MM.1S (cell line): Measurements from ENCODE around the gene CD47.

Source experiments
- DNase-seq: peaks from one replicate; pipeline ENCODE4 v3.0.0-alpha.2; 2015
- H2AFZ ChIP-seq: fragments of 300-600 bp; sonication (generic); 2 replicates; pipeline ENCODE4 v1.6.0; 2016; ENCODE audit warnings: antibody characterized with exemption, low read length
- H3F3A ChIP-seq: fragments of 300-600 bp; sonication (generic); 2 replicates; pipeline ENCODE4 v1.6.1; 2016; ENCODE audit warnings: mild to moderate bottlenecking, antibody characterized with exemption, low read length, moderate library complexity, mixed read lengths; ENCODE audit not compliant: insufficient read depth
- H3K27ac ChIP-seq: fragments of 300-600 bp; sonication (generic); 2 replicates; pipeline ENCODE4 v1.5.1; 2016; ENCODE audit warnings: mild to moderate bottlenecking, low read length
- H3K27me3 ChIP-seq: fragments of 300-600 bp; sonication (generic); replicated peaks from 2 replicates; pipeline ENCODE4 v1.6.0; 2016; ENCODE audit warnings: low read length; ENCODE audit not compliant: insufficient read depth
- H3K36me3 ChIP-seq: fragments of 300-600 bp; sonication (generic); replicated peaks from 2 replicates; pipeline ENCODE4 v1.6.1; 2016; ENCODE audit warnings: mild to moderate bottlenecking, low read length, mixed read lengths; ENCODE audit not compliant: insufficient read depth
- H3K4me1 ChIP-seq: fragments of 300-600 bp; sonication (generic); 2 replicates; pipeline ENCODE4 v1.6.1; 2016; ENCODE audit warnings: low read length, mixed read lengths
- H3K4me2 ChIP-seq: fragments of 300-600 bp; sonication (generic); 2 replicates; pipeline ENCODE4 v1.6.0; 2016; ENCODE audit warnings: low read depth, low read length
- H3K4me3 ChIP-seq: fragments of 300-600 bp; sonication (generic); 2 replicates; pipeline ENCODE4 v1.5.1; 2016; ENCODE audit warnings: low read length, mixed read lengths
- H3K79me2 ChIP-seq: fragments of 300-600 bp; sonication (generic); 2 replicates; pipeline ENCODE4 v1.6.1; 2016; ENCODE audit warnings: mixed run types, low read length, mixed read lengths
- H3K9ac ChIP-seq: fragments of 300-600 bp; sonication (generic); 2 replicates; pipeline ENCODE4 v1.6.1; 2016; ENCODE audit warnings: low read length, mixed read lengths
- H3K9me2 ChIP-seq: fragments of 300-600 bp; sonication (generic); replicated peaks from 2 replicates; pipeline ENCODE4 v1.6.1; 2016; ENCODE audit warnings: mild to moderate bottlenecking, low read length, mixed read lengths; ENCODE audit not compliant: insufficient read depth
- H3K9me3 ChIP-seq: fragments of 300-600 bp; sonication (generic); replicated peaks from 2 replicates; pipeline ENCODE4 v1.6.1; 2016; ENCODE audit warnings: mild to moderate bottlenecking, low read length, mixed read lengths; ENCODE audit not compliant: insufficient read depth
- H4K20me1 ChIP-seq: fragments of 300-600 bp; sonication (generic); 2 replicates; pipeline ENCODE4 v1.6.1; 2016; ENCODE audit warnings: mild to moderate bottlenecking, low read length, moderate library complexity, mixed read lengths; ENCODE audit not compliant: insufficient read depth
- CTCF ChIP-seq: fragments of 300-600 bp; sonication (generic); IDR thresholded peaks from 2 replicates; pipeline ENCODE4 v1.5.1; 2016; ENCODE audit warnings: antibody characterized with exemption, low read length, mixed read lengths
- EZH2 ChIP-seq: fragments of 300-600 bp; sonication (generic); optimal IDR thresholded peaks from 2 replicates; pipeline ENCODE3; 2017; ENCODE audit warnings: low read depth, mild to moderate bottlenecking, antibody characterized with exemption, low read length, mixed read lengths
- EZH2phosphoT487 ChIP-seq: fragments of 300-600 bp; sonication (generic); IDR thresholded peaks from 2 replicates; pipeline ENCODE4 v1.6.1; 2018; ENCODE audit warnings: antibody characterized with exemption, low read length

CD47 gene

GRCh38 chr3:108093021-108093420 lies 2.2 kb upstream of the CD47 start:
- no peak overlapping the region for H3K4me3 ChIP-seq
- no peaks in the 10 kb centered on the region for H3K9me2 ChIP-seq
- peaks cover 26% of the 10 kb centered on the region for H3K79me2 ChIP-seq
- H3K27me3 ChIP-seq, result no peaks in the 10 kb centered on the region
- peaks cover 21% of the 10 kb centered on the region for H3F3A ChIP-seq
- no peak overlapping the region for H3K27ac ChIP-seq
- no peak for DNase-seq
- TF ChIP-seq EZH2phosphoT487, result no peak
- TF ChIP-seq CTCF, result no peak
- TF ChIP-seq EZH2, result no peak
- no peaks in the 10 kb centered on the region for H3K9me3 ChIP-seq
- H4K20me1 ChIP-seq, result 0 out of 2 replicates have a peak, but pooled peaks cover 7% of the 10 kb centered on the region
- H3K4me2 ChIP-seq, result no peak overlapping the region
- H3K36me3 ChIP-seq, result no peaks in the 10 kb centered on the region
- no peak overlapping the region for H3K9ac ChIP-seq
- no peak overlapping the region for H2AFZ ChIP-seq
- H3K4me1 ChIP-seq, result peaks cover 3% of the 10 kb centered on the region; the same call in 1 of the 2 replicates

DNA sequence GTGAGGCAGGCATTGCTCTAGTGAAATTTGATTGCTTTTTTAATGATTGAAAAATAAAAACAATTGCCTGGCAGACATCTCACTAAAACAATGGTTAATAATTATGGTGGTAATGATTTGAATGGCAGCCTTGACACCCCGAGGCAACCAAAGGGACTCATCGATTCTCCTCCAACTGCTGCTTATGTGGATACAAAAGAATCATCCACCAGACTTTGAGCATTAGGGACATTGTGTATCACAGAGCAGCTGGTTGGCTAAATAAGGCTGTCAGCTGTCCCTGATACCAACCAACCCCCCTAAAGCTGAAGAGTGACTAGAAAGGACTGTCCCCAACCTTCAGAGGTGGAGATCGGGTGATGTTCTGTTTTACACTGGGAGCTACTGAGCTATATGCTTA lies 1.7 kb upstream of the CD47 start:
- H4K20me1 ChIP-seq, result 0 out of 2 replicates have a peak, but pooled peaks cover 9% of the 10 kb centered on the region

DNA sequence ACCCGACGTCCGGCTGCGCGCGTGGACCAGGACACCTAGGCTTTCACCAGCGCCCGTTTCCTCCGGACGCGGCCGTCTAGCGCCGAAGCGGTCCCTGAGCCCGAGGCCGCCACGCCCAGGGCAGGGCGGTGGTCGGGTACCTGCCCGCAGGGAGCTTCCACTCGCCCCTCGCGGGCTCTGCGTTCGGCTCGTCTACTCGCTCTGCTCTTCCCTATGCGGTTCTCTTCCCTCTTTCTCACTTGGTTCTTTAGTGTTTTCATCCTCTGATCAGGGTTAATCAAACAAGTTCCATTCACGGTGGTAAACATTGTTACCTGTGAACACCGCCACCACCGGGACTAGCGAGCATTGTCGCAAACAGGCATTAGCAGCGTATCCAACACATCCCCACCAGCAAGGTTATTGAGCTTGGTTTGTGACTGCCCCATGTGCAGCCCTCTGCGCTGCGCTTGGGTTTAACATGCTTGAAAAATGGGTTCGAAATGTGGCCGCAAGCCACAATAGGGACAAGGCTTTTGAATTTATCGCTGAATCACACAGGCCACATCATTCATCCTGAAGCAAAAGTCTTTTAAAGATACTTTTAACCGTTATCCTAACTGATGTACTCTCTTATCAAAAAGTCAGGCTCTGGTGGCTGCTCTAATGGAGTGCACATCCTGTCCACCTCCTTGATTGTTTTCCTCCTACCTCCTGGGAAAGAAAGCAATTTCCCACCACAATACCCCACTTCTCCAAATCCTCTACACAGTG lies 843 bp upstream of the CD47 start:
- H4K20me1 ChIP-seq, result 0 out of 2 replicates have a peak, but pooled peaks cover 9% of the 10 kb centered on the region
- no peaks in the 10 kb centered on the region for H3K36me3 ChIP-seq
- peak overlapping the region; percentile 57 for H3K4me2 ChIP-seq
- H3K4me3 ChIP-seq, result peak overlapping the region; percentile 69
- H3K27ac ChIP-seq, result no peak overlapping the region
- peak overlapping the region; percentile 68 for H2AFZ ChIP-seq
- TF ChIP-seq EZH2phosphoT487 (no peak), EZH2 (no peak), CTCF (no peak)
- peaks cover 5% of the 10 kb centered on the region; the same call in 1 of the 2 replicates for H3K4me1 ChIP-seq
- DNase-seq, result peak; percentile 9
- H3K79me2 ChIP-seq, result peaks cover 40% of the 10 kb centered on the region
- H3K9me3 ChIP-seq, result no peaks in the 10 kb centered on the region
- H3K9ac ChIP-seq, result peak overlapping the region; percentile 62
- no peaks in the 10 kb centered on the region for H3K27me3 ChIP-seq
- peaks cover 21% of the 10 kb centered on the region for H3F3A ChIP-seq
- H3K9me2 ChIP-seq, result no peaks in the 10 kb centered on the region

More for the DNA sequence above, 1.7 kb upstream of the CD47 start:
- Histone ChIP-seq H3K27me3 (no peaks in the 10 kb centered on the region), H3K4me1 (peaks cover 5% of the 10 kb centered on the region; the same call in 1 of the 2 replicates), H2AFZ (no peak overlapping the region), H3K36me3 (no peaks in the 10 kb centered on the region), H3K27ac (no peak overlapping the region), H3K79me2 (peaks cover 32% of the 10 kb centered on the region), H3K9me3 (no peaks in the 10 kb centered on the region), H3F3A (peaks cover 21% of the 10 kb centered on the region), H3K4me3 (no peak overlapping the region), H3K4me2 (no peak overlapping the region), H3K9ac (no peak overlapping the region), H3K9me2 (no peaks in the 10 kb centered on the region)
- TF ChIP-seq EZH2, result no peak
- TF ChIP-seq CTCF, result no peak
- no peak for TF ChIP-seq EZH2phosphoT487
- DNase-seq, result no peak
